Mesendoderm (in vitro differentiated cells): Measurements from ENCODE around the gene HOXA6.
A peak's percentile ranks its signal among the peaks of the same experiment; 100 is the strongest.

ENCODE experiments used
- DNase-seq: peaks from one replicate; pipeline ENCODE4 v3.0.0; 2013
- H2AK5ac ChIP-seq: 2 replicates; pipeline ENCODE4 v1.6.1; 2013; ENCODE audit warnings: low read length, inconsistent platforms
- H2BK120ac ChIP-seq: 2 replicates; pipeline ENCODE4 v1.6.1; 2013; ENCODE audit warnings: low read depth, mild to moderate bottlenecking, low read length, moderate library complexity, mixed read lengths
- H2BK15ac ChIP-seq: replicated peaks from 2 replicates; pipeline ENCODE4 v1.6.1; 2013; ENCODE audit warnings: low read depth, mild to moderate bottlenecking, moderate library complexity
- H2BK5ac ChIP-seq: 2 replicates; pipeline ENCODE4 v1.6.1; 2013; ENCODE audit warnings: low read length, inconsistent platforms
- H3K18ac ChIP-seq: 2 replicates; pipeline ENCODE4 v1.6.1; 2013; ENCODE audit warnings: mild to moderate bottlenecking, low read length, mixed read lengths
- H3K23ac ChIP-seq: one replicate; pipeline ENCODE4 v1.6.1; 2013; ENCODE audit warnings: low read length
- H3K27ac ChIP-seq: 2 replicates; pipeline ENCODE4 v1.5.1; 2013; ENCODE audit warnings: low read depth, mild to moderate bottlenecking, inconsistent platforms, low read length, moderate library complexity
- H3K27me3 ChIP-seq: 2 replicates; pipeline ENCODE4 v1.6.1; 2013; ENCODE audit warnings: low read length, control low read depth, mild to moderate bottlenecking, inconsistent platforms; ENCODE audit not compliant: insufficient read depth, poor library complexity
- H3K36me3 ChIP-seq: 2 replicates; pipeline ENCODE4 v1.6.1; 2013; ENCODE audit warnings: low read length, inconsistent platforms; ENCODE audit not compliant: control insufficient read depth, insufficient read depth
- H3K4ac ChIP-seq: one replicate; pipeline ENCODE4 v1.6.1; 2013; ENCODE audit warnings: low read depth, mild to moderate bottlenecking, low read length, moderate library complexity
- H3K4me1 ChIP-seq: 2 replicates; pipeline ENCODE4 v1.6.1; 2013; ENCODE audit warnings: low read depth, low read length, inconsistent platforms; ENCODE audit not compliant: control insufficient read depth
- H3K4me2 ChIP-seq: 2 replicates; pipeline ENCODE4 v1.6.1; 2013; ENCODE audit warnings: low read length
- H3K4me3 ChIP-seq: 2 replicates; pipeline ENCODE4 v1.5.1; 2013; ENCODE audit warnings: mild to moderate bottlenecking, low read length
- H3K56ac ChIP-seq: one replicate; pipeline ENCODE4 v1.6.1; 2013; ENCODE audit warnings: low read length
- H3K79me1 ChIP-seq: 2 replicates; pipeline ENCODE4 v1.6.1; 2013; ENCODE audit warnings: low read length, inconsistent platforms
- H3K79me2 ChIP-seq: 2 replicates; pipeline ENCODE4 v1.6.1; 2013; ENCODE audit warnings: mild to moderate bottlenecking, low read length; ENCODE audit not compliant: control insufficient read depth, insufficient read depth
- H3K9ac ChIP-seq: 2 replicates; pipeline ENCODE4 v1.6.1; 2013; ENCODE audit warnings: low read length, inconsistent platforms
- H4K5ac ChIP-seq: one replicate; pipeline ENCODE4 v1.6.1; 2013; ENCODE audit warnings: low read length
- H4K8ac ChIP-seq: one replicate; pipeline ENCODE4 v1.6.1; 2013; ENCODE audit warnings: low read depth, mild to moderate bottlenecking, control low read depth, low read length, moderate library complexity
- WGBS: extraction: QIAGEN DNeasy Blood & Tissue Kit; methylation state at CpG from one replicate; pipeline ENCODE4 v1.1.7; 2013; ENCODE audit warnings: low lambda C conversion rate, missing lambda C conversion rate; ENCODE audit not compliant: insufficient coverage; ENCODE audit errors: extremely low coverage; 5-methylcytosine and 5-hydroxymethylcytosine counted together

HOXA6 gene

GRCh38 chr7:27181795-27182275 is 34.3 kb upstream of the HOXA6 start:
- no peaks in the 10 kb centered on the region for H3K79me1 ChIP-seq
- no peak overlapping the region for H3K4me2 ChIP-seq
- H4K8ac ChIP-seq: no peak overlapping the region
- no peak overlapping the region for H3K27ac ChIP-seq
- no peak overlapping the region for H3K56ac ChIP-seq
- no peak for DNase-seq
- no peak overlapping the region for H2BK5ac ChIP-seq
- no peak overlapping the region for H3K4me3 ChIP-seq
- peaks cover 85% of the 10 kb centered on the region for H3K27me3 ChIP-seq
- H2AK5ac ChIP-seq: no peak overlapping the region
- WGBS: no CpG with 5 or more reads among the region's 4 CpGs
- H2BK120ac ChIP-seq: no peak overlapping the region
- H2BK15ac ChIP-seq: no peak overlapping the region
- H3K36me3 ChIP-seq: no peaks in the 10 kb centered on the region
- H4K5ac ChIP-seq: no peak overlapping the region
- no peaks in the 10 kb centered on the region for H3K4me1 ChIP-seq
- H3K4ac ChIP-seq: no peak overlapping the region
- no peak overlapping the region for H3K18ac ChIP-seq
- no peak overlapping the region for H3K9ac ChIP-seq
- no peak overlapping the region for H3K23ac ChIP-seq
- H3K79me2 ChIP-seq: no peaks in the 10 kb centered on the region

DNA sequence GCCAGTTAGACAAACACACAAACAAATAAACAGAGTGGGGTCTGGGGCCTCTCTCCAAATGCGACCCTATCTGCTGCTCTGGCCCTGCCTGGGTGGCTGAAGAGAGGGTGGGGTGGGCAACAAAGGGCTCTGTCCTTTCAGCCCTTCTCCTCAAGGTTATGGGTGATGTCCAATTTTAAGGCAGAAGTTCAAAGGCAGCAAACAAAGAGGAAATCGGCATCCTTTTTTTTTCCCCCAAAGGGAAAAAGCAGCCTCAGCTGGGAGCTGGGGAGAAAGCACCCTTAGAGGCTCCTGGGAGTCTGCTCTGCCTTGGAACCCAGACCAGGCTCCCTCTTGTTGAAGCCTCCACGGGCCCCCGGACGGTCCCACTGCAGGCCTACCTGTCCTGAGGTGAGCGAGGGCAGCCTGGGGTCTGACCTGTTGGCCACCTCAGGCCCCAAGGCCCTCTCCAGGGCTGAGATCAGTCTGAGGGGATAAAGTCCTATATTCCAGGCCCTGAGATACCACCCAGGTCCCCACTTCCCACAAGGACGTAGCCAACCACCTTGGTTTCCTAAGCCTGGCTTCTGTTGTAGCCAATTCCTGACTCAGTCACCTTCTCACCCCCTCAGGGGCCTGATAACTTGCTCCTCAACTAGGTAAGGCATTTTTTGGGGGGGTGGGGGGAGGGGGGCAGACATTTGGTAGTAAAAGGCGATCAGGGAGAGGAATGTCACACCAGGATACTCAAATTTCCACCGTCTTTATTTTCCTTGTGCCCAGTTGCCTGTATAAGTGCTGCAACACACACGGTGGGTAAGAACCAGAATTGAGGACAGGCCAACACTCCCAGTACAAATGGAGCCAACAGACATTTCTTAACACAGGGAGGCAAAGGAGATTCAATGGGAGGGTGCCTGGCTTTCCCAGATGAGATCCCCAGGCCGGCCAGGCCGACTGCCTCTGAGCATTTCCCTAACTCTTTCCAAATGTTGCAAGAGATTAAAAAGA is 33.2 kb upstream of the HOXA6 start:
- Histone ChIP-seq H3K23ac (no peak overlapping the region), H3K4me3 (no peak overlapping the region), H3K56ac (no peak overlapping the region), H2BK5ac (no peak overlapping the region), H4K5ac (no peak overlapping the region), H3K4me1 (no peaks in the 10 kb centered on the region), H2AK5ac (no peak overlapping the region), H4K8ac (no peak overlapping the region), H3K79me2 (no peaks in the 10 kb centered on the region), H3K18ac (no peak overlapping the region), H2BK120ac (no peak overlapping the region), H3K79me1 (no peaks in the 10 kb centered on the region), H3K36me3 (no peaks in the 10 kb centered on the region), H3K9ac (no peak overlapping the region), H3K27me3 (peaks cover 87% of the 10 kb centered on the region), H2BK15ac (no peak overlapping the region), H3K27ac (no peak overlapping the region), H3K4me2 (no peak overlapping the region), H3K4ac (no peak overlapping the region)
- DNase-seq: no peak
- WGBS: no CpG with 5 or more reads among the region's 12 CpGs

DNA sequence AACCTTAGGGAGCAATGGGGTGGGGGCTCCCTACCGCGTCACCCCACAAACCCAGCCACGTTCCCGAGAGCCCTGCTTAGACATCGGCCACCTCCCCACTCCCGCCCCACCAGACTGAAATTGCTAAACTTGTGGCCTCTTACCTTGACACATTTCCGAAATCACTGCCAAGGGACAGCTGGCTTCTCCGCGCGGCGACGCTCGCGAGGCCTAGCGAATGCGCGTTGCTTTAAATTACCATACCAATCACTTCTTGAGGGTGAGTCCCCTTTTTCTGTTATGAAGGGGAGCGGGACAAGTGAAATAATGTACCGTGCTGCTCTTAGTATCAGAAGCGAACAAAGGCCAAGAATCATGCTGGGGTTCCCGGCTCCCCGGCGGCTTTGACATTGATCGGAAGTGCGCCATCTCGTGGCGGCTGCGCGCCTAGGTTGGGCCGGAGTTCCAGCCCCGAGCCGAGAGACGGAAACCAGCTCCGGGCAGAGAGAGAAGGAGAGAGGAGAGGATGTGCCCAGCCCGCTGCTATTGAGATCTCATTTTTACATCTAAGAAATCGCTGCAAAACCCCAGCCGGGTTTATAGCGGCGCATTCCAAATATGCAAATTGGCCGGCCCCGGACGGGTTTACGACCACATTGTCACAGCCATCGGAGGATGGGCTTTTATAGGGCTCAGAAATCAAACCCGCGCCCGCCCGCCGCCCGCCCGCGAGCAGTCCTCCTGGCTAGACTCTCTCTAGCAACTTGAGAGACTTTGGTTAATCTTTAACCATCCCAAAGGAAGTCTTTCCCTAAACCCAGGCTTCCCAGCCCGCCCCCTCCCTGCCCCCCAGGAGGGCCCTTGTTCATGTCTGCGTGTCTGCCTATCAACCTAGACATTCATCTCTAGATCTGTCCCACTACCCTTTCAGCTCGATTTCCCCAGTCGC is 32.2 kb upstream of the HOXA6 start:
- Histone ChIP-seq H3K4me2 (peak overlapping the region; percentile 58), H3K4ac (no peak overlapping the region), H2BK5ac (no peak overlapping the region), H4K8ac (no peak overlapping the region), H3K79me1 (no peaks in the 10 kb centered on the region), H3K56ac (peak overlapping the region; percentile 6), H3K9ac (no peak overlapping the region), H3K27ac (no peak overlapping the region), H4K5ac (no peak overlapping the region), H3K79me2 (no peaks in the 10 kb centered on the region), H3K36me3 (no peaks in the 10 kb centered on the region), H2BK15ac (no peak overlapping the region), H3K4me3 (no peak overlapping the region), H3K27me3 (peaks cover 89% of the 10 kb centered on the region), H2BK120ac (no peak overlapping the region), H3K4me1 (no peaks in the 10 kb centered on the region), H2AK5ac (no peak overlapping the region), H3K23ac (no peak overlapping the region), H3K18ac (no peak overlapping the region)
- no CpG with 5 or more reads among the region's 56 CpGs for WGBS
- DNase-seq: peak; percentile 83

GRCh38 chr7:27179030-27179429 is 31.5 kb upstream of the HOXA6 start:
- WGBS: no CpG with 5 or more reads among the region's 14 CpGs
- no peaks in the 10 kb centered on the region for H3K79me2 ChIP-seq
- no peak overlapping the region for H2BK120ac ChIP-seq
- DNase-seq: no peak
- no peak overlapping the region for H2BK5ac ChIP-seq
- H3K4ac ChIP-seq: no peak overlapping the region
- no peak overlapping the region for H3K56ac ChIP-seq
- H3K27ac ChIP-seq: no peak overlapping the region
- H3K4me2 ChIP-seq: no peak overlapping the region
- no peak overlapping the region for H4K8ac ChIP-seq
- H3K9ac ChIP-seq: no peak overlapping the region
- peaks cover 91% of the 10 kb centered on the region for H3K27me3 ChIP-seq
- no peaks in the 10 kb centered on the region for H3K4me1 ChIP-seq
- no peaks in the 10 kb centered on the region for H3K79me1 ChIP-seq
- H3K18ac ChIP-seq: no peak overlapping the region
- no peaks in the 10 kb centered on the region for H3K36me3 ChIP-seq
- H3K23ac ChIP-seq: no peak overlapping the region
- H4K5ac ChIP-seq: no peak overlapping the region
- H2BK15ac ChIP-seq: no peak overlapping the region
- H3K4me3 ChIP-seq: no peak overlapping the region
- no peak overlapping the region for H2AK5ac ChIP-seq

DNA sequence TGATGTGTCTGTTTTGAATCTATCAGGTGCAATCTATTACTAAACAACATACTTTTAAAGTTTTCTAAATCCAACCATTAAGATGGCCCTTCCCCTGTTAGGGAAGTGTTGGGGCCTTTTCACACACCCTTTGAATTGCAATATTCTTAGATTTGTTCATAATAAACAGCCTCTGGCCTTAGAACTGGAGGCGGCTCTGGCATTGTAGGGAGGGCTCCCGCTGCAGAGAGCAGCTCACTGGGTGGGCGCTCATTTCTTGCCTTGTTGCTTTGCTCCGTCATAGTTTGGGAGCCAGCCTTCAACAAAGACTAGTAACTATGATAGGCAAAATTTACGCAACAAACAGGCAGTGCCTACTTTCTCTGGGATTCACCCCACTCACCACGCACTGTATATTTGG is 30.8 kb upstream of the HOXA6 start:
- H2AK5ac ChIP-seq: no peak overlapping the region
- no peak overlapping the region for H4K5ac ChIP-seq
- H3K23ac ChIP-seq: no peak overlapping the region
- no peaks in the 10 kb centered on the region for H3K4me1 ChIP-seq
- no peak overlapping the region for H2BK5ac ChIP-seq
- no peak overlapping the region for H3K4ac ChIP-seq
- no CpG with 5 or more reads among the region's 6 CpGs for WGBS
- H3K18ac ChIP-seq: no peak overlapping the region
- no peaks in the 10 kb centered on the region for H3K79me2 ChIP-seq
- no peak overlapping the region for H3K56ac ChIP-seq
- H3K27ac ChIP-seq: no peak overlapping the region
- H3K79me1 ChIP-seq: no peaks in the 10 kb centered on the region
- H2BK15ac ChIP-seq: no peak overlapping the region
- no peak overlapping the region for H3K4me3 ChIP-seq
- no peak for DNase-seq
- no peak overlapping the region for H3K4me2 ChIP-seq
- peaks cover 92% of the 10 kb centered on the region for H3K27me3 ChIP-seq
- H3K9ac ChIP-seq: no peak overlapping the region
- H3K36me3 ChIP-seq: no peaks in the 10 kb centered on the region
- H2BK120ac ChIP-seq: no peak overlapping the region
- no peak overlapping the region for H4K8ac ChIP-seq
